ENCODE results near the gene SHROOM3.
"Not testable (repeated sequence)": the region's sequence is repeated elsewhere in the genome, so short reads cannot be mapped to it uniquely, and the experiment has no call there.

SHROOM3 gene

DNA sequence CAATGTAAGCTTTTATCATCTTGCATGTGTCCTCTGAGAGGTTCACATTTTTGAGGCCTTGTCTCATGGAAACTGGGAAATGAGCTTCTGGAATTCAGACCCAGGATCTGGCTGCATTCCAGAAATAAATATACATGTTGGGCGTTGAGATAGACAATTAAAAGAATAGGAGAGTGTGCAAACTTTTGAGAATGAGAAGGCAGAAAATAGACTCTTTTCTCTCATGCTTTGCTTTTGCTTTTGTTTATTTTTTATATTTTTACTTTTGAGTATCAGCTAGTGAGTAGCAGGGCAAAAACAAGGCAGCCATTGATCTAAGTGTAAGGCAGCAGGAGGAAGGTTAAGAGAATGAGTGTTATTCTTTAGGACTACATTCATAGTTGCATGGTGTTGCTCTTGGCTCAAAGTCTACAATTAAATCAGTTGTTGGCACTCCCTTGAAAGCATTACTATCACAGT, 12.4 kb downstream of the SHROOM3 start:
- no peak for DNase-seq

DNA sequence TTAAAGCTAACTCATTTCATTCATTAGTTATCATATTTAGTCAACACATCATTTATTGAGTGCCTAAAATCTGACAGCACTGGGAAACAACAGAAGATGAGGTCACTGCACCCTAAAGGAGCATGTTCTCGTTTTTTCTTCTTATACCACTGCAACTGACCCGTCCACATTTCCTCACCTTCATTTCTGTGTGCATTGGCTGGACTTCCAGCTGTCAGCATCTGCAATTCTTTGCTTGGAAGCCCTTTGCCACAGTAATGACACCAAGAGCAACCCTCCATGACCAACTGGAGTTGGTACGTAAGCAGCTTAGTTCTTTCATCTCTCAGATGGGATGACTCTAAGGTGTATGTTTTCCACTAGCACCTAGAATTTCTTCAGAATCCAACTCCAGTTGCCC, 13.2 kb downstream of the SHROOM3 start:
- DNase-seq = no peak

DNA sequence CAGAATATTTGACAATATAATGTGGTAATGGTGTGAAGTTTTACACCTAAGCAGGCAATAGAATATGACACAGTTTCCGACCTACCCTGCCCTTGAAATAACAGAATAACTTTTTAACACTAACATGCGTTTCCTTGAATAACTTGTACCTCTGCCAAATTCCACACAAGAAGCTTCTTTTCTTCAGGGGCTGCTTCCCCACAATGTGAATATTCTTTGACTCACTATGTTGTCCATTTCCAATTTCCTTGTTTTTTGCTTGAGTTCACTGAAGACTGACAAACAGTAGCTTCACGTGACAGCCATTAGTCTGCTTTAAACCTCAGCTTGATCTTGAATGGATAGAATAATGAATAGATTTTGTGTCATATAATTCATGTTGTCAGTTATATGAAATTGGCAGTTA, 14.3 kb downstream of the SHROOM3 start:
- DNase-seq = no peak

DNA sequence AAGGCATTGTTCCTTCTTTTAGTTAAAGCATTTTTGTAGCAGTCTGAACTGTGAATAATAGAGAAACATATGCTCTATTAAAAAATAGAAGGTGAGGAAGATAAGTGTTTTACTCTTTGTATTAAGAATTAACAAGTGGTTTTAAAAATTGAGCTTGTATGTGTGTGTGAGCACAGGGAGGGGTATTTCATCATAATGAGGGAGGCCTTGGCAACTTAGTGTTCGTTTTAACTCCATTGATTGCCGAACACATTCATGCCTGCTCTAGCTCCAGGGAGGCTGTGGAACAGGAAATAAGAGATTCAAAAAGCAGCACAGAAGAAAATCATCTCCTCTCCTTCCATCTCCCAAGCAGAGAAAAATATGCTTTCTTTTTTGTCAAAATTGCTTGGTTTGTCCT, 14.8 kb downstream of the SHROOM3 start:
- DNase-seq = no peak

DNA sequence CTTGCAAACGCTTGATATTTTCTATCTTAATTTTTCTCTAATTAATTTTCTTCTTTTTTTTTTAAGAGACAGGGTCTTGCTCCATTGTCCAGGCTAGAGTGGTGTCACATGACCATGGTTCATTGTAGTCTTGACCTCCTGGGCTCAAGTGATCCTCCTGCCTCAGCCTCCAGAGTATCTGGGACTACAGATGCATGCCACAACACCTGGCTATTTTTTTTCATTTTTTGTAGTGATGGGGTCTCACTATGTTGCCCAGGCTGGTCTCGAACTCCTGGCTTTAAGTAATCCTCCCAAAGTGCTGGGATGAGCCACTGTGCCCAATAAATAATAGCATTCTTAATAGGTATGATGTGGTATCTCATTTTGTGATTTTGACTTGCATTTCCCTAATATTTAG, 18.2 kb downstream of the SHROOM3 start:
- no peak for DNase-seq

DNA sequence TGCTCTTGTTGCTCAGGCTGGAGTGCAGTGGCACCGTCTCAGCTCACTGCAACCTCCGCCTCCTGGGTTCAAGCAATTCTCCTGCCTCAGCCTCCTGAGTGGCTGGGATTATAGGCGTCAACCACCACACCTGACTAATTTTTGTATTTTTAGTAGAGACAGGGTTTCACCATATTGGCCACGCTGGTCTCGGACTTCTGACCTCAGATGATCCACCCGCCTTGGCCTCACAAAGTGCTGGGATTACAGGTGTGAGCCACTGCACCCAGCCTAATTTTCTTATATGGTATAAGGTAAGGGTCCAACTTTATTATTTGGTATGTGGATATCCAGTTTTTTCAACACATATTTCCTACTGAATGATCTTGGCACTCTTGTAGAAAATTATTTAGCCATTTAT, 19.0 kb downstream of the SHROOM3 start:
- DNase-seq = not testable (repeated sequence)

DNA sequence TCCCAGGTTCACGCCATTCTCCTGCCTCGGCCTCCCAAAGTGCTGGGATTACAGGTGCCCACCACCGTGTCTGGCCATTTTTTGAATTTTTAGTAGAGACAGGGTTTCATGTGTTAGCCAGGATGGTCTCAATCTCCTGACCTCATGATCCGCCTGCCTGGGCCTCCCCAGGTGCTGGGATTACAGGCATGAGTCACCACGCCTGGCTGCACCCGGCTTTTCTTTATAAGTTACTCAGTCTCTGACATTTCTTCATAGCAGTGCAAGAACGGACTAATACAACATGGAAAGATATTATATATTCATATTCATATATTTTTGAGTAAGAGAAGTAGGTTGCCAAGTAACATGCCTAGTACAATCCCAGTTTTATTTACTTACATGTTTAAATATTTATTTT, 22.9 kb downstream of the SHROOM3 start:
- no peak for DNase-seq

DNA sequence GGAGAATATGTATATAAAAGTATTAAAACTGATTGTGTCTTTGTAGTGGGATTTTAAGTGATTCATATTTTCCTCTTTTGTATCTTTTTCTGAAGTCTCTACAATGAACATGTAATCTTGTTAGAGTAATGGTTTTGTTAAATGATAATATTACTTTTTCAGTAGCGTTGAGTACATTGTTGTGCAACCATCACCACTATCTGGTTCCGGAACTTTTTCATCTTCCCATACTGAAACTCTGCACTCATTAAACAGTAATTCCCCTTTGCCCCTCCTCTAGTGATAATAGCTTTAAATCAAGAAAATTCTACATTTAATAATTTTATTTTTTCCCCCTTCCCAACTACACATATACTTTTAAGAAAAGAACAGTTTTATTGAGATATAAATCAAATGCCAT, 23.3 kb downstream of the SHROOM3 start:
- no peak for DNase-seq

DNA sequence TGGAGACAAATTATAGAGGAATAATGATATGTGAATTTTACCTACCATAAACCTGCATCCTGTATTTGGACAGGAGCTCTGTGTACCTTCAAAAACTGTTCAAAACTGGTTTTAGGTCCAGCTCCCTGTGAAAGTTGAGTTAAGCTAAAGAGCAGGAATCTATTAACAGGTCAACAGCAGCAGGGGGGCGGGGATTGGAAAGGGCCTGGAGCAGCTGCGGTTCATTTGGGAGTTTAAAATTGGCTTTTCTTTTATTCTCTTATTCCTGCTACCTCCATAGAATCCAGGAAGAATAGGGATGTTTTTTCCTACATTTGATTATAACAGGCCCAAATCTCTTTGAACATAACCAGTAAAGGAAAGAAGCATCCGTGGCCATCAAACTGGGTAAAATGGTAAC, 23.8 kb downstream of the SHROOM3 start:
- no peak for DNase-seq

DNA sequence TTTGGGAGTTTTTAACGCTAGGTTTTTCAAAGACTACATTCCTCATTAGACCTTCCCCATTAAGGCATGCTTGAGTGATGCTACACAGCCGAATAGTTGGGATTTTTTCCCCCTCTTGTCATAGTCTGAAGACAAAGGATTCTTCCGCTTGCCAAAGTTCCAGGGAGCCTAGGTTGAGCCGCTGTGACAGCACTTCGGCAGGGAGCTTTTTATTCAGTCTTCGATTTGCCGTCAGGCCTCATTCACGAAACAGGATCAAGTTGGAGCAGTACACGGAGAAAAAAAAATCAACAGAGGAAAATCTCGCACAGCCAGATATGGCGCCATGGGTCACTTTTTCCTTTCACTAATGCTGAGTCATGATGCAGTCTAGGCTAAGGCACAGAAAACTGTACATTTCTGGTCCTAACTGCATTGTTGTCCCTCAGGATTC, 24.3 kb downstream of the SHROOM3 start:
- no peak for DNase-seq

DNA sequence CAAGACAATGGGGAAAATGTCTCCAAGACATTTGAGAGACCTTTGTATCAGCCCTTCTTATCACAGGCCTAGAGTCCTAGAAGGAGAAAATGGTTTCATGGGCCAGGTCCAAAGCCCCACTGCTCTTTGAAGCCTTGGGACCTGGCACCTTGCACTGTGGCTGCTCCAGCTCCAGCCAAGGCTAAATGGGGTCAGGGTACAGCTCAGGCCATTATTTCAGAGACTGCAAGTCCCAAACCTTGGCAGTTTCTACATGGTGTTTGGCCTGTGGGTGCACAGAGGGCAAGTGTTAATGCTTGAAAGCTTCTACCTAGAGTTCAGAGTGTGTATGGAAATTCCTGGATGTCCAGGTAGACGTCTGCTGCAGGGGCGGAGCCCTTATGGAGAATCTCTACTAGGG, 28.5 kb downstream of the SHROOM3 start:
- no peak for DNase-seq

DNA sequence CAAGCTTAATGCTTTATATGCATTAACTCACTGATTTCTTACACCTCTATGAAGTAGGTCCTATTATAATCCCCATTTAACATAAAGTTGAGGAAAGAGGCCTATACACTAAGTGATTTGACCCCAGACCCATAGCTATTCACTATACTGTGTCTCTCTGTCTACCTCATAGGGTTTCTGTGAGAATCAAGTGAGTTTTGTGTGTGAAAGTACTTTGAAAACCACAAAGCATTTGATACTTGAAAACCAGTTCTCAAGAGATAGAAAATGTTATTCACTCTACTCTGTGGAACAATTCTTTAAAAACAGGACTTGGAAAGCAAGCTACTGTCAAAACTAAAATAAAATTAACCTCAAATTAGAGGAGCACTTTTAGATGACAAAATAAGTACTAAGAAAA, 35.0 kb downstream of the SHROOM3 start:
- no peak for DNase-seq

DNA sequence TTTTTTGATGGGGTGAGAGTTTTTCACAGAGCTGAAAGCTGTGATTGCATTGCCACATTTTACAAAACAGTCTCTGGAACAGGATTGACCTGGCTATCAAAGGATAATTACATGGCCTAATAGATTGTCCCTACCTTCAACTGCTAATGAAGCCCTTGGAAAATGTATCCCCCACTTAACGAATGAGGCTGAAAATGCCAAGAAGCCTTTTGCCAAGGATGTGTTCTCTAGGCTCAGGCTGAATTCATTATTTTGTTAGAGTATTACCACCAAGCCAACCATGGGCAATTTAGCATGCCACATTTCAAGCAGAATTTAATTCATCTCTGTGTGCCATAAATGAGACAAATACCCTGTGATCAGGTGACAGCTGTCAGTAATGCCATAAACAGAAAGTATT, 35.5 kb downstream of the SHROOM3 start:
- DNase-seq = no peak

DNA sequence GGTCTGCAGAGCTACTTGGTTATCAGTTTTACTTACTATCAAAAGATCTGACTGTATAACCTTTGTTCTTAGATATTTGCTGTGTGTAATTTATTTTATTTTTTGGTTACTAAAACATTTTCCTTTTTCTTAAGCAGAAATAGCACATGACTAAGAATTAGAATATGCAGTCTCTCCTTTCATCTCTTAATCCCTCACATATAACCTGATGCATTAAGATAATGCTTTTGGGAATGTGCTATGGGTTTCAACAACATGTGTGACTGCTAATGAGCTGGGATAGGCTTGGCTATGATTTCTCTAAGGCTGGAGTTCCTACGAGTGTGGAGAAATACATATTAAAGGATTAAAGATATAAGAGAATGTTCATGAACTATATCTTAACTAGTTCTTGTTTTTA, 41.5 kb downstream of the SHROOM3 start:
- DNase-seq = no peak

DNA sequence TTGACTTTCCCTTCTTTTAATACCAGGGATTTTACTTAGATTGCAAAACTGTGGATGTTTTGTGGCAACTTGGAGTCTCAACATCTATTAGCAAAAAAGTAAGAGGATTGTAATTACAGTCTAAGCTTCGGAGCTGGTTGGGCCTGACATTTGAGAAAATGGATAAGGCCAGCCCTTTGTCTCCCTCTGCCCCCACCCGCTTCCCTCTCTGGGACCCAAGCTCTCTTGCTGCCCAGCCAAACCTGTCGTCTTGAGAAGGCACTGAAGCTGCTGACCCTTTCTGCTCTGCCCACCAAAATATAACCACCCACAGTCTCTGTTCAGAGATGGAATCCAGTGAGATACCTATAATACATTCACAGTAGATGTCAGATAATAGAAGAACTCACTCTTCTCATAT, 49.6 kb downstream of the SHROOM3 start:
- no peak for DNase-seq

DNA sequence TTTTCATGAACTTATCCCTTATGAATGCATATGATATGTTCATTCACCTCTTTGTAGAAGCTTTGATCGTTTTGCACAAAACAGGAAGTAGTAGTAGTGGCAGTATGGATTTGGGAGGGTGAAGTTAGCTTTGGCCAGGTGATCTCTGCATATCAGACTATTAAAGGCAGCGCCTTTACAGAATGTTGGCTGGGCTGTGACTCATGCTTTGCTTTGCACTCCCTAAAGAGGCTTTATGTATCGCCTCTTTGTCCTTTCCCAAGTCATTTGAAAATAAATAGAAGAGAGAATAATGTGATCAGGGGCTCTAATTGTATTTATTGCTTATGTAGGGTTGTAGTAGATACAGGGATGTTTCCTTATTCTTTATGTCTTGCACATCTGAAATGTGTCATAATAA, 50.4 kb downstream of the SHROOM3 start:
- DNase-seq = no peak

DNA sequence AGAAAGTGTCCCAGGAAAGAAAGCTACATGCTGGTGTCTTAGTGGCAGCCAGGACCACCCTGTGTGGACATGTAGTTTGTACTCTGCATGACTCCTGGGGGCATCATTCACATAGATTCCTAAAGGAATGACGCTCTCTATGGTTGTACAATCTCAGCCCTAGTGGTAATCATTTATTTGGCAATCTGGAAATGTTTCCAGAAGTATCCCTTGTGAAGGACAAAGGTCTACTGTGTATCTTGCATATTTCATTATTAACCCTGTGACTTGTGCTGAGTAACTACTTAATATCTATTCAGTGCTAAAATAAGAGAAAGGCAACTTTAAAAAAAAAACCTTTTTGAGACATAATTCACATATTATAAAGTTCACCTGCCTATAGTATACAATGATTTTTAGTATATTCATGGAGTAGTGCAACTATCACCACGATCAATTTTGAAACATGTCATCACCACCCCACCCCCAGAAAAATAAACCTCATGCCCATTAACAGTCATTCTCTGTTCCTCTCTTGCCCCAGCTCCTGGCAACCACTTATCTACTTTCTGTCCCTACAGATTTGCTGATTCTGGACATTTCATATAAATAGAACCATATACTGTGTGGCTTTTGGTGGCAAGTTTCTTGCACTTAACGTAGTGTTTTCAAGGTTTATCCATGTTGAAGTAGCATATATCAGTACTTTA, 51.7 kb downstream of the SHROOM3 start:
- DNase-seq = no peak

DNA sequence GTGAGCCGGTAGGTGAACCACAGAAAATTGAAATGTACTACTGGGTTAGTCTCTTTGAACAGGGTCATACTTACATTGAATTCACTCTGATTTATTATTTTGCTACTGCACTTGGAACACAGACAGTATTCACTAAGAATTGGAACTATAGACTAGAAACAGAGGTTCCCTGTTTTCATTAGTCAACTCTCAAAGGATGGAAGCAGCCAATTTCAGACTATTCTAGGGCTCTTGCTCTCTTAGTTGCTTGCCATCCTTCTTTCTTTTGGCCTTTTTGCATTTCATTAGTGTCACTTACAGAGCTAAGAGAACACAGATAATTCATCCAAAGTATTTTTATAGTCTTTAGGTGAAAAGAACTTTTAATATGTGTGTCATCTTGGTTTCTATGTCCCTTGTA, 52.6 kb downstream of the SHROOM3 start:
- no peak for DNase-seq

DNA sequence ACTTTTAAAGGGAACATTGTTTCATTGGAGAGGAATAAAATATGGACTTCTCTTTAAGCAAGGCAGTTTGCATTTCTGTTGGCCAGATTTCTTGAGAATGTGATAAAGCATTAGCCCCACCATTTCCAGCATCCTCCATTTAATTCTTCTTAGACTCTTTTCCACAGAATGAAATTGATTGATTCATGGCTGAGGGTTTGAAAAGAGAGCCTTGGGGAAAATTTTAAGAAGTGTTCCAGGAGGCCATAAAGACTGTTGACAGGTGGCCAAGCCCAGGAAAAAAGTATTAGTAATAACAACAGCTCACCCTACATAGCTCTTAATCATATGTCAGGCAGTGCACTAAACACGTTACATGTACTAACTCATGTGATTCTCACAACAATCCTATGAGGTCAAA, 53.4 kb downstream of the SHROOM3 start:
- DNase-seq = no peak

DNA sequence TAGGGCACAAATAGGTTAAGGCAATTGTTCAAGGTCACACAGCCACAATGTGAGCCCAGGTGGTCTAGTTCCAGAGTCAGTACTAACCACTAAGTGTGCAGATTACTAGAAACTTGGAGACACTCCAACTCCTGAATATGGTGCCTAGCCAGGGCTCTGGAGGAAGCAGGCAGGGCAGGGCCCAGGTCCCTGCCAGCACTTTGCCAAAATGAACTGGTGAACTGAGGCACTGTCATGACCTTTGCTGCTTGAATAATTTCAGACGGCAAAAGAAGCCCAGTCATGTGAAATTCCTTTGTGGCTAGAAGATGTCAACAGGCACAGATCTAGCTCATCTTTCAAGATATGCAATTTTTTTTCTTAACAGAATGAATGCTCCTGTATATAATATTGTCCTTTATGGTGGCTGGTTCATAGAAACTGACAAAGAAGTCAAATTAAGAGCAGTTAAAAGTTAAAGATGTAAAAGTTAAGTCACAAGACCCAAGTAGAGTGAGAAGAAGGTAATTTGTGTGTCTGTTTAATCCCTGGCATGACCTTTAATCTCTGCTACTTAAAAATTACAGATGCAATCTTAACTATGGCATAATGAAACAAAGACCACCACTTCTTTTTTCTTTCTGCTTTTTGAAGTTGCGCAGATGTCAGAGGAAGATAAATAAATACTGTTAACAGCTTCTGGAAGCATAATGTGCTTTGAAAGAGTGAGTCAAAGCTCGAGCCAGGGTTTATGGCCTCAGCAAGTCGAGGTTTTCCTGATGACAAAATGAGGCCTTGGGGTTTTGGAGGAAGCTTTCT, 54.1 kb downstream of the SHROOM3 start:
- no peak for DNase-seq

DNA sequence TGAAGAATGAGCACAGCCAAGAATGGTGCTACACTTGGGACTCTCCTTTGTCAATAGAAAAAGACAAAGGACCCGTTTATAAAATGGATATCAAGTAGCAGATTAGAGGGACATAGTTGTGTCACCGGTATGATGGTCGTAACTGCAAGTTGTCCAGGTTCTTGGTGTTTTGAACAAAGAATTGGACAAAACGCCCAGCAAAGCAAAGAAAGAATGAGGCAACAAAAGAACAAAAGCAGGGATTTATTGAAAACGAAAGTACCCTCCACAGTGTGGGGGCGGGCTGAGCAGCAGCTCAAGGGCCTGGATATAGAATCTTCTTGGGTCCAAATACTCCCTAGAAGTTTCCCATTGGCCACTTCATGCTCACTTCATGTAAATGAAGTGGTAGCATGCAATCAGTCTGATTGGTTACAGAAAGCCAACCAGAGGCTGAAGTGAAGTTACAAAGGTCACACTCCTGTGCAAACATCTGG, 54.7 kb downstream of the SHROOM3 start:
- no peak for DNase-seq

DNA sequence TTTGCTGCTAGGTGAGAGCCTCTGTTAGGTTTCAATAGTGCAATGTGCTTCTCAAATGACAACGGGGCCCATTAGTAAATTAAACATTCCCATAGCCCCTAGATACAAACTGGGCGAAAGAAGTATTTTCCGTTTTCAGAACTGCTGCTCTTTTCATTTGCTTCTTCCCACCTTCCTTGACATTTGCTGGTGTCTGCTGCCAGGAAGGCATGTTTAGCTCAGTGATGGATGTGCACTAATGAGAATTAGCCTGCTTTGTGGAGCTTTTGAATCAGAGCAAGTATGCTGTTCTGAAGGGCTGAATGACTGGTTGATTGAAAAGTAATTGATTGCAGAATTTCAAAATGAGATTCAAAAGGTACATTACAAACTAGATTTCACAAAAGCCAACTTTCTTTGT, 57.0 kb downstream of the SHROOM3 start:
- DNase-seq = no peak

DNA sequence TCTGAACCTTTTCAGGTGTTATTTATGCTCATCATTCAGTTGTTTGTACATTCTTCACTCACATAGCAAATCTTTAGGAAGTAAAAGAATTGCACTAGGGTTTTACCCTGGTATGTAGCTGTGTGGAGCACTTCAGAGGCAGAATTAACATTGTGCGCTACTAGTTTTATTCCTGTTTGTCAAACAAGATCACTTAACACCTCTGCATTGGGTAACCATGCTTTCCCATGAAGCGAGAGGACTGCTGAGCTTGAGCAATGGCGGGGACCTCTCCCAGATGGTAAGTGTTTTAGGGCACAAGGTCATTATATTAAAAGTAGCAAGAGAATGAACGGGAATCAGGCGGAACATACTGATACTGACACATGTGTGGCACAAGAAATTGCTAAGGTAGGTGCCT, 59.2 kb downstream of the SHROOM3 start:
- no peak for DNase-seq

DNA sequence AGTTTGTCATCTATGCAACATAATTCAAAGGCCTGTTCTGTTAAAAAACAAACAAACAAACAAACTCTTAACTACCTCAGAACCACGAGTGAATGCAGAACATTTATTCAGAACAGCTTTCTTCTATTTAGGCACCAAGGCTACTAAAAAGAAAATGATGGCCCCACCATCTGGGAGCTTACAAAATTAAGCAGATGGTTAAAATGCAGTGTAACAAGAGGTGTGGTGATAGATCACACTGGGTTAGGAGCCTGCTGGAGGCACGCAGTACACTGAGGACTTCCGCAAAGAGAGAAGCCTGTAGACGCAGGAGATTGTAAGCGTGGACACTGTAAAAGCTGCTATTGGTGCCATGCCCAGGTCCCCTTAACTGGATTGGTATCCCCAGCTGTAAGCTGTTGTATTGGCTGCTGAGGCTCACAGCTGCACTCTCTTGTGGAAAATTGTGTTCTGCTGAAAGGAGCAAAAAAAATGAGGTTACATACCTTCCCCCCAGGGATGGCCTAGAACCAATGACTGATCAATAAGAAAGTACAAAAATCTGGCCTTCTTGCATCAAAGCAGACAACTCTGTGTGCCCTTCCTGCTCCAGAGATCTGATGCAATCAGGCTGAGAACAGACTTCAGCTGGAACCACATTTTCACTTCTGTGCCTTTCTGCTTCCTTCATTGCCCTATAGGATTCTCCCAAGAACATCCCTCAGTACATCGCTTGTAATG, 60.0 kb downstream of the SHROOM3 start:
- DNase-seq = no peak
